T-helper 17 cell (primary cell): ENCODE data around the gene UFSP2. TPM values are rescaled to one million over a fixed set of nuclear protein-coding genes. Genes with fewer than 3 reads are reported as not detected.

Source experiments
- ATAC-seq: fragments of 150-1000 bp; cut with Tn5 transposase; 2 replicates; pipeline ENCODE4 v1.10.0; 2021; ENCODE audit warnings: mild to moderate bottlenecking, moderate library complexity
- DNase-seq, 3 donors: peaks; one replicate each; pipeline versions ENCODE4 v3.0.0 to v3.0.0-alpha.2; 2020 to 2021
- H3K9me3 ChIP-seq: one replicate; pipeline ENCODE4 v1.7.0; 2013; ENCODE audit warnings: low read length, mild to moderate bottlenecking; ENCODE audit not compliant: control insufficient read depth, poor library complexity, severe bottlenecking
- H3K27ac Mint-ChIP-seq: one replicate; pipeline ENCODE4 v1.8.0; 2022; ENCODE audit warnings: mild to moderate bottlenecking, moderate library complexity, mixed read lengths
- H3K27me3 Mint-ChIP-seq: one replicate; pipeline ENCODE4 v1.8.0; 2022; ENCODE audit warnings: mixed read lengths
- H3K36me3 Mint-ChIP-seq: one replicate; pipeline ENCODE4 v1.8.0; 2022; ENCODE audit warnings: low read depth, mixed read lengths
- H3K4me1 Mint-ChIP-seq: one replicate; pipeline ENCODE4 v1.8.0; 2022; ENCODE audit warnings: mild to moderate bottlenecking, mixed read lengths
- H3K4me3 Mint-ChIP-seq: one replicate; pipeline ENCODE4 v1.8.0; 2022; ENCODE audit warnings: mild to moderate bottlenecking, moderate library complexity, mixed read lengths
- total RNA-seq, 4 donors: library from RNA in 2 of 4; stranded (reverse) in 2 of 4; gene quantifications; one replicate each; pipeline ENCODE4 v1.2.3 and lab custom pipeline; 2022 to 2026

Gene UFSP2
- total RNA-seq, 2 donors from 2014 or later, result 16.8 to 21.3 TPM

DNA sequence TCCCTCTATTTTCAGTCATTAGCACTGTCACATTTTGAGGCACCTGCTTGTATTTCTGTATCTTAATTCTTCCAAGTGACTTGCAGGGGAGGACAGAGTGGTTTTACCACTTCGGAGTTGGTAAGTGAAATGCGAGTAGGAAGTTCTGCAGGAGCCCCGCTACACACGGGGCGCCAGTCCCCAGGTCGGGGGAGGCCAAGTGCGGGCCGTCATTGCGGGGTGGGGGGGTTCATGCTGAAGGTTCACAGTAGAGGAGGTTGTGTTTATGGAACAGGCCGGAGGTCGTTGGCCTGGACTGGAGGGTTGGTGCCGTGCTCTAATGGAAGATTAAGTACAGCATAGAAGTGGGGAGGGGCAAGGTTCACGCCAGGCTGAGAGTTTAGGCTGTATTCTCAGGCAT lies 74.1 kb downstream of the UFSP2 start:
- Mint-ChIP-seq H3K27ac (no peak overlapping the region), H3K4me3 (no peak overlapping the region), H3K4me1 (peaks cover 4% of the 10 kb centered on the region), H3K27me3 (no peaks in the 10 kb centered on the region), H3K36me3 (peaks cover 26% of the 10 kb centered on the region)
- no peaks in the 10 kb centered on the region for H3K9me3 ChIP-seq
- ATAC-seq (no peak), DNase-seq (no peak)

Other genes with a start within 250 kb of the UFSP2 start
- gene CFAP97, start 222.0 kb downstream of the UFSP2 start, total RNA-seq, result 10 to 100 TPM; 41.9 to 50.0 TPM
- gene SNX25, start 216.4 kb downstream of the UFSP2 start, total RNA-seq, result 10 to 100 TPM; 13.2 to 20.4 TPM
- 1 to 10 TPM; 2.1 to 3.3 TPM for gene LRP2BP, start 30.0 kb downstream of the UFSP2 start, total RNA-seq
- 10 to 100 TPM; 16.1 to 19.1 TPM for gene ANKRD37, start 29.1 kb downstream of the UFSP2 start, total RNA-seq
- gene CCDC110, start 45.8 kb upstream of the UFSP2 start, total RNA-seq, result under 1 TPM in 1 of 2 donors, not detected in 1; 0.10 TPM
- not detected for gene PDLIM3, start 109.5 kb upstream of the UFSP2 start, total RNA-seq